ENCODE measurements around the gene ZBTB20. TPM values are rescaled to one million over a fixed set of nuclear protein-coding genes. Genes with fewer than 3 reads are reported as not detected.

The ZBTB20 gene
- total RNA-seq, 4 donors from 2014 or later, result 46.1 to 102 (median 81.9) TPM

- ATAC-seq (ENCODE audit: low FRiP score) (no peak), DNase-seq (ENCODE audit: low spot score) (no peak)
- TF ChIP-seq, protein P1, sequence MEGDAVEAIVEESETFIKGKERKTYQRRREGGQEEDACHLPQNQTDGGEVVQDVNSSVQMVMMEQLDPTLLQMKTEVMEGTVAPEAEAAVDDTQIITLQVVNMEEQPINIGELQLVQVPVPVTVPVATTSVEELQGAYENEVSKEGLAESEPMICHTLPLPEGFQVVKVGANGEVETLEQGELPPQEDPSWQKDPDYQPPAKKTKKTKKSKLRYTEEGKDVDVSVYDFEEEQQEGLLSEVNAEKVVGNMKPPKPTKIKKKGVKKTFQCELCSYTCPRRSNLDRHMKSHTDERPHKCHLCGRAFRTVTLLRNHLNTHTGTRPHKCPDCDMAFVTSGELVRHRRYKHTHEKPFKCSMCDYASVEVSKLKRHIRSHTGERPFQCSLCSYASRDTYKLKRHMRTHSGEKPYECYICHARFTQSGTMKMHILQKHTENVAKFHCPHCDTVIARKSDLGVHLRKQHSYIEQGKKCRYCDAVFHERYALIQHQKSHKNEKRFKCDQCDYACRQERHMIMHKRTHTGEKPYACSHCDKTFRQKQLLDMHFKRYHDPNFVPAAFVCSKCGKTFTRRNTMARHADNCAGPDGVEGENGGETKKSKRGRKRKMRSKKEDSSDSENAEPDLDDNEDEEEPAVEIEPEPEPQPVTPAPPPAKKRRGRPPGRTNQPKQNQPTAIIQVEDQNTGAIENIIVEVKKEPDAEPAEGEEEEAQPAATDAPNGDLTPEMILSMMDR (IDR thresholded peaks at IDR 0.05), result no peak
These were observed 619.9 kb downstream of the ZBTB20 start for GRCh38 chr3:114527036-114527644.

DNA sequence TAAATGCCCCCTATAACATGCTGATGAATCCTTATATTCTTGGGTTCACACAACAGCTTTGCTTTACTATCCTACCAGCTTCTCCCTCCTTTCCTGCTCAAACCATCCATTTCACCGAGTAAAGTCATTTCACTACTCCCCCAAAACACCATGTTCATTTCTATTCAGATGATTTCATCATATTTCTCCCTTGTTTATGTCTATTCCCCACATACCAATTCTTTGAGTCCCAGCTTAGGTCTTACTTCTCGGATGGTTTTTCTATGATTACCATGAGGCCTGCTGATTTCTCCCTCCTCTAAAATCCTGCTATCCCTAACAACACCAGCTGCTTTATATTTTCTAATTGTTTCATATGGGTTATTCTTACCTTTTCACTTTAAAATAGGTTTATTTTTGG, 621.8 kb downstream of the ZBTB20 start:
- ATAC-seq (ENCODE audit: low FRiP score) (no peak), DNase-seq (ENCODE audit: low spot score) (no peak)
- TF ChIP-seq, protein P1 (IDR thresholded peaks at IDR 0.05), result no peak

GRCh38 chr3:114519415-114519814, 627.7 kb downstream of the ZBTB20 start:
- peak; percentile 58 for ATAC-seq (ENCODE audit: low FRiP score)
- TF ChIP-seq, protein P1 (IDR thresholded peaks at IDR 0.05), result no peak

DNA sequence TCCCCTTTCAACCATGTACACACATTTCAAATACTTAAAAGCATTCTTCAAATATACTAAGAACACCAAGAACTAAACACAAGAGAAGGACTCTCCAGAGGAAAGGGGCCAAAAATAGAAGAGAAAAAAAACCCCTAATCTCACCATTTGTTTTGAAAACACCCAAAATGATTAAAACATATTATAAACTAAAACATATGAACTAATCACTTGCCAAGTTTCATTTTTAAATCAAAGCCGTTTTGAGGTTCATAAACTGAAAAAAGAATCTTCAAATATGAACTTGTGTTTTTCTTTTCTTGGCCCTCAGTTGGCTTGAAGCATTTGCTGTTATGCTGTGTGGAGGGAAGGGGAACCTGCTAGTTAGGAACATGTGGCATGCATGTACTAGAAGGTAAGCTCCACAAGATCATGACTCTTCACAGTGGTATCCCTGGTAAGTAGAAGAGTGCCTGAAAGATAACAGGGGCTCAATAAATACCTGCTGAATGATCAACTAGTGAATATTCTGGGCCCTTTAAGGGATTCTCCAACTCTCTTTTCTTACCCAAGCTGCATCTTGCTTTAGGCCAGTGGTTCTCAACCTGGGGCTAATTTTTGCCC, 628.8 kb downstream of the ZBTB20 start:
- TF ChIP-seq, protein P1 (IDR thresholded peaks at IDR 0.05), result no peak
- no peak for DNase-seq (ENCODE audit: low spot score)
- ATAC-seq (ENCODE audit: low FRiP score), result no peak

More at GRCh38 chr3:114519415-114519814, 627.7 kb downstream of the ZBTB20 start:
- no peak for DNase-seq (ENCODE audit: low spot score)

DNA sequence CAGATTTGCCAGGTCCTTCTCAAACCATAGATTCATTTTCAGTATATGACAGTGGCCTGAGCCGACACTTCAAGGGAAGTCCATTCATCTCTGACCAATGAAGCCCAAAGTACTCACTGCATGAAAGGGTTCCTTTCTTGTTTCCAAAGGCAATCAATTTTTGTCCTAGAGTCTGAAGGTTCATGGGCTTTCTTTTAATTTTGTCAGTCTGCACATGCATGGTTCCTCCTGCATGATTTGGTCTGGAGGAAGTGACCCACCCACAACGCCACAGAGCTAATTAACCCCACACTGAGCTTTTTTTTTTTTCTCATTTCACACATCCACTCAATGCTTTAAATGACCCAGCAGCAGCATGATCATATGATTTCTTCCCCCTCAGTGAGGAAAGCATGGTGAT, 636.9 kb downstream of the ZBTB20 start:
- ATAC-seq (ENCODE audit: low FRiP score), result no peak
- TF ChIP-seq, protein P1 (IDR thresholded peaks at IDR 0.05), result no peak
- no peak for DNase-seq (ENCODE audit: low spot score)

- no peak for DNase-seq (ENCODE audit: low spot score)
- no peak for ATAC-seq (ENCODE audit: low FRiP score)
- TF ChIP-seq, protein P1 (IDR thresholded peaks at IDR 0.05), result no peak
These were observed 637.3 kb downstream of the ZBTB20 start for GRCh38 chr3:114509756-114510155.

DNA sequence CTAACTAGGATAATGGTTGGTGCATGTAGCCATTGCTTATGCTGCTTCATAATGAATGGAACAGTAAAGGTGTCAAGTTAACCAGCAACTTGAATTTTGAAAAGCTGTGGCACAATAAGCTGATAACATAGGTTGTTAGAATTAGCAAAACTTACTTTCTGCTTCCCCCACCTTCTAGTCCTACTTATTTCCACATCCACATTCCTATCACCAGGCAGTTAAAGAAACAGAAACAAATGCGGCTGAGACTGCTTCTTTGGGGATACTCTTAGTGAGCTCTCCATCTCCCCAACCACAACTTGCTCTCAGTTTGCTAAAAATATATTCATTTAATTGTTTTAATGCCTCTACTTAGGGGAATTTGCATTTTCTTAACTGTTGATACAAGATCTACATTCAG, 638.1 kb downstream of the ZBTB20 start:
- TF ChIP-seq, protein P1 (IDR thresholded peaks at IDR 0.05), result no peak
- no peak for DNase-seq (ENCODE audit: low spot score)
- ATAC-seq (ENCODE audit: low FRiP score), result no peak

Measured in omental fat pad (tissue), 4 donors.